GM19351 (cell line): ENCODE measurements around the gene TSPAN3.

ENCODE experiments used
- ATAC-seq: cut with Tn5 transposase; IDR thresholded peaks from one replicate; pipeline ENCODE4 v1.9.1; 2021; ENCODE audit warnings: mild to moderate bottlenecking, moderate library complexity; ENCODE audit not compliant: unreplicated experiment

TSPAN3 gene

GRCh38 chr15:77070495-77071304, at the start of gene TSPAN3:
TSS of gene TSPAN3 (minus strand) at chr15:77071109. CDS start at chr15:77070954, 155 bp downstream.
- peak; percentile 89 for ATAC-seq

DNA sequence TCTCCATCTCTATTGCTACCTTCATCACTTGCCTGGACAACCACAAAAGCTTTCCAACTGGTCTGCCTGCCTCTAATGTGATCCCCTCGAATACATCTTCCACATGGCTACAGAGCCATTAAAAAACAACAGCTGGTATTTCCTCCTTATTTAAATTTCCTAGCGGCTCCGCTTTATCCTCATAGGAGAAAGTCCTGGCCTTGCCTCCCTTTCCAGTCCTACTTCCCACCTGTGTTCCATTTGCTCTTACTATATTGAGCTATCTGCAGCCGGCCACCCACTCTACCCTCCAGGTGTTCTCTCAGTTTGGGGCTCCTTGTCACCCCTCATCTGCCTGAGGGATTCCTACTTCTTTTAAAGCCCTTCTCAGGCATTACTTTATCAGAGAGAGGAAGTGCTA, 49.7 kb upstream of the TSPAN3 start:
- no peak for ATAC-seq

DNA sequence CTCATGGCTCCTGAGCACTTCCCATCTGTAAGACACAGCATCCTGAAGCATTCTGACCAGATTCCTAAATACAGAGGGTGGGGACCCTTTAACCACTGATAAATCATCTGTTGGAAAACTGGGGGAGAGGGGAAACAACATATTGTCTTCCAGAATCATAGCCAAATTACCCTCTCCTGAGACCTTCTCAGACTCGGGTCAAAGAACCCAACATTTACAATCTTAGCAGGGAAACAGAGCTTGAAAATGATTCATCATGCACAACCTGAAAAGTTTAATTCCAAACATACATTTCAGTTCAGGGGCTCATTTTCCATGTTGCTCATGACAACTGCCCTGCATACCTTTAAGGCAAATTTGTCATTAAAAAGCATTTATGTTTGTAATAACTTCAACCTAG, 48.5 kb upstream of the TSPAN3 start:
- ATAC-seq, result no peak

- ATAC-seq, result no peak
Measured at GRCh38 chr15:77118882-77119321, 48.0 kb upstream of the TSPAN3 start.

GRCh38 chr15:77115179-77115578, 44.3 kb upstream of the TSPAN3 start:
- no peak for ATAC-seq

DNA sequence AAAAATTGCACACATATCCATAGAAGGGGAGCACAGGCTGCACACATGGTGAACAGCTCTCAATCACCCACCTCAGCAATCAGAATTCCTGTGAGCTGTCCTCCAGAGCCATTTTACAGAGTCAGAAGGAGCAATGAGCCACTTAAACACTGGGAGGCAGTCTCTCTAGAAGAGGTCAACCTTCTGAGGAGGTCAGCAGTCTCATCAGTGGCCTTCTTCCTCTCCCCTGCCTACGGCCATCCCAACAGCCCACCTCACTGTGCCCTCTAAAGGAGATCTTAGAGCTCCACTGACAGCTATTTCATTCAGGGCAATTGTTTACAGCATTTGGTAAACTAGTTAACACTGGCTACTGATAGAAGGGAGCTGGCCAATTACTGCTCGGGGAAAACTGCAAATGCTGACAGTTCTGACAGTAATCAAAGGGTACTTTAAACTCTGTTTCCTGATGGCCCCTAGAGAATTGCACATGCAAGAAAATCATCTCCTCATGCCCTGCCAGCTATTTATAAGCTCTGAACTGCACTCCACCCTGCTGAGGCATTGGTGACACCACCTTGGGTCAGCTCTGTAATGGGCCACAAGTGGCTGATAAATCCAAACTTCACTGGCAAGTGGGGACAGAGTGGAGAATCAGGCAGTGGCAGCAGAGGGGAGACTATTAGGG, 42.1 kb upstream of the TSPAN3 start:
- ATAC-seq, result no peak

GRCh38 chr15:77111789-77112188, 40.9 kb upstream of the TSPAN3 start:
- no peak for ATAC-seq

DNA sequence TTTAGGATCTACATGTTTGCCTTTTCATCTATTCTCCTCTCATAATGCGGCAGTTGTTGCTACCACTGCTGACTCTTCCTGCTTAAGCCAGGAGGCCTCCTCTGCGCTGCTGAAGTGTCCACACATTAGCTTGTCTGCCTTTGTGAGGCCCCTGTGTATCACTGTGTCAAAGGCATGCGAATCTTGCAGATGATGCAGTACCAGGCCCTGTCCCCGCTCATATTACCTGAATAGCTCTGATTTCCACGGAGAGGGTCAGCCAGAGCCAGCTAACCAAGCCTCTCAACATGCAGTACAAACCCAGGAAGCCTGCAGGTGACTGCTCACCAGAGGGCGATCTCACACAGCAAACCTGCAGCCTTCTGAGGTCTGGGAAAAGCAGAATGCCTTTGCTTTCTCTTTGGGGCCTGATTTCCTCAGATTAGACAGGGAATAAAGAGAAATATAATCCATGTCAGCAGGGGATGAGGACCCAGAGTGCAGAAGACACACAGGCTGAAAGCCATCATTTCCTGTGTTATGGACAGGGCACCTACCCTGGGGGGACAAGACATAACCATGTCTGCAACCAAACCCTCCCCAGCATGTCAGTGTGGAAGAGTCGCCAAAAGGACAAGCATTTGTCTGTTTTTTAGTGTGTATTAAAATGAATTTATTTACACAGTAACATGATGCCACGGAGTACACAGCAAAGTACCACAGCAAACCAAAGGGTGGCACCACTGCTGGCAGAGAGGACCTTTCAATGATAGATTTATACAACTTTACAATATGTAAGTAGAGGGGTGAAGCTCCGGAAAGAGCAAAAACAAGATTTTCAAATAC, 36.8 kb upstream of the TSPAN3 start:
- no peak for ATAC-seq

DNA sequence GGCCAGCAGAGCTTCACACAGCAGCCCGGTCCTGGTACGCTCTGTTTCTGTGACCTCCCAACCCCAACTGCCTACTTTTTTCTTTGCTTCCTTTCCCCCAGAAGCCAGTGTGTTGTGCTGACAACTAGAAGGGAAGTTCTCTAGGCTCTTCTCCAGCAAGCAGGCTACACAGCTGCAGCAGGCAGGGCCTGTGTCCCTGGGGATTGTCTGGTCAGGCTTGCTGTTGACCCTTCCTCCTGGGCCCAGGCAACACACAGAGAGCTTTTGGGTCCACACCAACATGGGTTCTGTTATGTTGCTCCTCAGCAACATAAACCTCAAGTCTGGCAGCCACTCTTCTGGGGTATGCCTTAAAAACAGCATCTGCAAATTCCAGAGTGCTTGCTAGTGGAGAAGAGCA, 36.2 kb upstream of the TSPAN3 start:
- no peak for ATAC-seq

GRCh38 chr15:77104155-77104554, 33.2 kb upstream of the TSPAN3 start:
- ATAC-seq, result no peak

DNA sequence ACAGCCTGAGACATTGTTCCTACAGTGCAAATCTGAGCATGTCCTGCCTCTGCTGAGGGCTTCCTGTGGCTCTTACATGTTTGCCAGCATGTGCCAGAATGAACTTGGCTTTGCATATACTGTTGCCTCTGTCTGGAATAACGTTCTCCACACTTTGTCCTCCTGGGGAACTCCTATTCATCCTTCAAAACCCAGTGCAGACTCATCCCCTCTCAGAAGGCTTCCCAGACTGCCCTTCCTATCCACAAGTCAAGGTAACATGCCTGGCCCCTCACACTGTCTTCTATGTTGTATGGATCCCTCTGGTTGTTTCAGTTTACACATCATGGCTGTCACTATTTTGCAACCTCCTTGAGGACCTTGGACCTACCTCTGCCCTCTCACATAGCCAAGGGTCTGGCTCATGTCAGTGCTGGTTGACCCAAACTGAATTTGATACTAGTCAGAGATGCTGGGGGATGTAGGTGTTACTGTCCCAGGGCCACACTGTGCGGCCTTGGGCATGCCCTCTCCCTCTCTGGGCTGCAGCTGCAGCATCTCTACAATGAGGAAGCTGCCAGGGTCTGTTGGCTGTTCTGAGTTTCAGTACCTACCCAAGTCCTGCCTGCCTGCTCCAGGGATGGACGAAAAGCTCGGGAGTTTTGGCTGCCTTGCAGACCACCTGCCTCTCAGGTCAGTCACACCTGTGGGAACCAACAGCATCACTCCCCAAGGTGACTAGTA, 29.0 kb upstream of the TSPAN3 start:
- no peak for ATAC-seq

GRCh38 chr15:77098572-77098971, 27.7 kb upstream of the TSPAN3 start:
- no peak for ATAC-seq

DNA sequence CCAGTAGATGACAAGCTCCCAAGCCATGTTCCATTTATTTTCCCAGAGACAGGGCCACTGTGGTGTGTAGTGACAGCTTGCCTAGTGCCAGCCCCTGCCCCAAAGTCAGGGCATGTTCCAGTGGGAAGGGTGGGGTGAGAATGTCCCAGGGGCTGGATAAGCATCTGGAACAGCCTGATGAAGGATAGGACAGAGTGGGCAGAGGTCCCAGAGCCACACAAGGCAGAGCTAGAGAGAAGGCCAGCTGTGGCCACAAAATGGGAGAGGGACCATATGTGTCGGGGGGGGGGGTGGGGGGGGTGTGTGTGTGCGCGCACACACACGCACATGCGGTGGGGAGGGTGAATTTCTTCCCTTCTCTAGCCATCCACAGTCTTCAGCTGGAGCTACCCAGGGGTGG, 27.0 kb upstream of the TSPAN3 start:
- ATAC-seq, result no peak

- ATAC-seq, result no peak
Measured at GRCh38 chr15:77097248-77097721, 26.4 kb upstream of the TSPAN3 start.

- no peak for ATAC-seq
Measured at GRCh38 chr15:77096541-77096940, 25.6 kb upstream of the TSPAN3 start.

DNA sequence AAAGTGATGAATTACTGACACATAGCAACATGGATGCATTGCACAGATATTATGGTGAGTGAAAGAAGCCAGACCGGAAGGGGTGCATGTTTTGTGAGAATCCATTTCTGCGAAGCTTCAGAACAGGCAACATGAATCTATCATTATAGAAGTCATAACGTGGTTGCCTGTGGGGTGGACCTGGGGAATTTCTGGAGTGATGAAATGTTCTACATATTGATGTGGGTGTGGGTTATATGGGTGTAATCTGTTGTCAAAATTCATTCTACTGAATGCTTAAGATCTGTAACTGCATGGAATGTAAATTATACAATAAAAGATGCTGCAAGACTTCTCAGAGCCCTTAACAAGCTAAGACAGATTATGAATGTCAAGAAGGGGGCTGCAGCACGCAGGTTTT, 25.2 kb upstream of the TSPAN3 start:
- no peak for ATAC-seq

DNA sequence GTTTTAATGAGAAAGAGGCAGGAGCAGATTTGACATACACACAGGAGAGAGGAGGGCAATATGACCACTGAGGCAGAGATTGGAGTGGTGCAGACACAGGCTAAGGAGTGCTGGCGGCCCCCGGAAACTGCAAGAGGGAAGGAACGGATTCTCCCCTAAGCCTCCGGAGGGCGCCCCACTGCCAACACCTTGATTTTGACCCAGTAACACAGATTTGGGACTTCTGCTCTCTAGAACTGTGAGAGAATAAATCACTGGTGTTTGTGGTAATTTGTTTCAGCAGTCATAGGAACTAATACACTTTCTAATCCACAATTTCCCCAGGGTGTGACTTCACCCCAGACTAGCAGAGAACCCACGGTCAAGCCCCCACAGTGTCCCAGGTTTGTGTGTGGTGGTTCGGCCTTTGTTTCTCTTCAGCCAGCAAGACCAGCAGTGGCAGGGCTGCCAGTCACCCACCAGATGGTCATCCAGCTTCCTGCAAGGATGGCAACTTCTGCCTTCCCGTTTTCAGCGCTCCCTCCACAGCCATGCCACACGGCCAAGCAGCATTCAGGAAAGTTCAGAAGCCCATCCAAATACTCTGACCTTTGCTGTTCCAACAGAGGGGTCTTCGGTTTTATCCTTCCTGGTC, 23.6 kb upstream of the TSPAN3 start:
- no peak for ATAC-seq

DNA sequence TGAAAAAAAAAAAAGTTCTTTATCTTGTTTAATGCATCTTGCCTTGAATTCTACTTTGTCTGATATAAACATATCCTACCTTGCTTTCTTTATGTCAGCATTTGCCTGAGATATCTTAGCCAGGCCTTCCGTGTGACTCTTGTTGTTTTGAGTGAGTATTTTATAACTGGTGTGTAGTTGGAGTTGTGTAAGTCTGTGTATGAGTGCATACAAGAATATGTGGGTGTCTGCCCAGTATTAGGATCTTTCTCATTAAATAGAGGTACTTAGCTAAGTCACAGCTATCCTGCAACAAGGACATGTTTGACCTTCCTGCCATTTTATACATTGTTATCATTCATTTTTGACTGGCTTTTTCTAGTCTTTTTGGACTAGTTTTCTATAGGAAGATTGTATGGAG, 22.5 kb upstream of the TSPAN3 start:
- ATAC-seq, result no peak

DNA sequence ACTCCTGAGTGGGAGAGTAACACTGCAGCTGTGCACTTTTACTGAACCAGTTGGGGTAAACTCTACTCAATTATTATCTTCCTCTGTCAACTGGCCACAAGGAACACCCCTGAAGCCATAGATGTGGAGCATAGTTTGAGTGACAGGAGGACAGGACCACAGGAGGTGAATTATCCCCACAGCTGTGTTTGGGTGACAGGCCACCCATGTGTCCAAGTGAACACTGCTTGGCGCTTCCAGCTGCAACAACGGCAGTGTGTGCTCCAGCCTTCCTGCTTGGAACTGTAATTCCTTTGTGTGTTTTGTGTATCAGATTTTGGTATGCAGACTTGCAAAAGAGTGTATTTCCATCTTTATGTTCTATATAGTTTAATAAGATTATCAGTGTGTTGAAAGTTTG, 20.2 kb upstream of the TSPAN3 start:
- ATAC-seq, result no peak

- no peak for ATAC-seq
Measured at GRCh38 chr15:77087213-77087612, 16.3 kb upstream of the TSPAN3 start.
